Endothelial cell of umbilical vein (primary cell): ENCODE data around the gene MCC.

Experiments
- CTCF ChIP-seq, 2 donors: IDR thresholded peaks; 1 replicate in 1 of 2; 2 replicates in 1 of 2; pipeline ENCODE4 v1.5.1; 2011; ENCODE audit warnings: low read length in 2 of 2, mild to moderate bottlenecking in 2 of 2, moderate library complexity in 2 of 2, control low read depth in 1 of 2, inconsistent platforms in 1 of 2, low read depth in 1 of 2; ENCODE audit not compliant: insufficient read depth in 1 of 2; ENCODE audit errors: extremely low read depth in 1 of 2
- POLR2A ChIP-seq: IDR thresholded peaks from 2 replicates; pipeline ENCODE4 v1.6.1; 2012; ENCODE audit warnings: low read depth, mild to moderate bottlenecking, control low read depth, low read length
- POLR2AphosphoS5 ChIP-seq: IDR thresholded peaks from 2 replicates; pipeline ENCODE4 v1.6.1; 2012; ENCODE audit warnings: low read depth, mild to moderate bottlenecking, control low read depth, low read length, moderate library complexity; ENCODE audit not compliant: insufficient read depth

GRCh38 chr5:113237893-113238292, 250.4 kb downstream of the MCC start:
- TF ChIP-seq CTCF (IDR thresholded peaks at IDR 0.05; ENCODE audit: extremely low read depth in 1 of 2, insufficient read depth in 1 of 2, low read depth in 1 of 2, low read length in 2 of 2): no peak
- no peak for TF ChIP-seq POLR2A
- TF ChIP-seq POLR2AphosphoS5: no peak
